ES-I3 (cell line): ENCODE results near the gene KRT71.
"Not testable (repeated sequence)": the region's sequence is repeated elsewhere in the genome, so short reads cannot be mapped to it uniquely, and the experiment has no call there.

Experiments
- H3K36me3 ChIP-seq: 2 replicates; pipeline ENCODE4 v1.6.1; 2013; ENCODE audit warnings: mild to moderate bottlenecking, low read length, control low read depth, moderate library complexity; ENCODE audit not compliant: insufficient read depth
- H3K4me1 ChIP-seq: 2 replicates; pipeline ENCODE4 v1.6.1; 2013; ENCODE audit warnings: mild to moderate bottlenecking, control low read depth, low read length; ENCODE audit not compliant: insufficient read depth
- H3K9ac ChIP-seq: 2 replicates; pipeline ENCODE4 v1.6.1; 2013; ENCODE audit warnings: low read depth, mild to moderate bottlenecking, low read length, moderate library complexity
- H3K9me3 ChIP-seq: 2 replicates; pipeline ENCODE4 v1.6.1; 2013; ENCODE audit warnings: mild to moderate bottlenecking, low read length, moderate library complexity; ENCODE audit not compliant: control insufficient read depth, insufficient read depth

The KRT71 gene

DNA sequence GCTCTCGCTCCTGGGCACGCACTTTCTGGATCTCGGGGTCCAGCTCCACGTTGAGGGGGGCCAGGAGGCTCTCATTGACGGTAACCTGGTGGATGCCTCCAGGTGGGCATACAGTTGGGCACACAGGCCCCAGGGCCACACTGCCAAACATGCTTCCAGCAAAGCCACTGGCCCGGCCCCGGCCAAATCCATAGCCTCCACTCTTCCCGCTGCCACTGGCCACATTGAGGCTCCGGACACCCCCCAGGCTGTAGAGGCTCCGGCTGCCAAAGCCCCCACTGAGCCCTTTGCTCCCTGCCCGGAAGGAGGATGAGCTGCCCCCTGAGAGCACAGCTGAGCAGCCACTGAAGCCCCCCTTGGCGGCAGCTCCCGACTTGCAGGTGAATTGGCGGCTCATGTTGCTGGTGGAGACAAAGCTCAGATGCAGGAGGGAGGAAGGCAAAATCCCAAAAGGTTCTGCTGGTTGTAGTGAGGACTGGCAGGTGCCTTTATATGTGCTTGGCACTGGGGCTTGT lies at the start of gene KRT71:
Gene KRT71 (minus strand): TSS at position 465 of the 515 bp plus-strand sequence. CDS start 68 bp downstream, at position 397.
- Histone ChIP-seq H3K9me3 (no peaks in the 10 kb centered on the region), H3K4me1 (no peaks in the 10 kb centered on the region), H3K9ac (no peak within 1 kb of the TSS), H3K36me3 (no peaks in the 10 kb centered on the region)

DNA sequence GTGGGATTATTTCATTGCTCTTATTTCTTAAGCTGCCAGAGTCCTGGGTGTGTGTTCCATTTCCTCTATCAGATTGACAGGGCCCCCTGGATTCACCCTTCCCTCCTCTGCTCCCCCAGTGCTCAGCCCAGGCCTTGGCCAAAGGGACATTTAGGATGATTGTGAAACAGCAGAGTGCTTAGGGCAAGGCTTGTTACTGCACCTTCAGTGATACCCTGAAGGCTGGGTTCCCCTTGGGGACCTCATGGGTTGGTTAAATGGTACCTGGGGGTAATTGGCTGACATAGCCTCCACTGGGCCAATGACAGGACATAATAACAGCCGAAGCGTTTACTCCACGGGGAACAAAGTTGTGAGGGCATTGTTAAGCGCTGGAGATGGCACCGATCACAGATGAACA lies 49.6 kb upstream of the KRT71 start:
- no peak overlapping the region for H3K9ac ChIP-seq
- no peaks in the 10 kb centered on the region for H3K36me3 ChIP-seq
- no peaks in the 10 kb centered on the region; the same call in 1 of the 2 replicates for H3K9me3 ChIP-seq
- H3K4me1 ChIP-seq, result no peaks in the 10 kb centered on the region

GRCh38 chr12:52601671-52602070 lies 48.7 kb upstream of the KRT71 start:
- H3K4me1 ChIP-seq, result no peaks in the 10 kb centered on the region
- H3K36me3 ChIP-seq, result no peaks in the 10 kb centered on the region
- no peak overlapping the region for H3K9ac ChIP-seq
- H3K9me3 ChIP-seq, result no peaks in the 10 kb centered on the region; the same call in 1 of the 2 replicates

DNA sequence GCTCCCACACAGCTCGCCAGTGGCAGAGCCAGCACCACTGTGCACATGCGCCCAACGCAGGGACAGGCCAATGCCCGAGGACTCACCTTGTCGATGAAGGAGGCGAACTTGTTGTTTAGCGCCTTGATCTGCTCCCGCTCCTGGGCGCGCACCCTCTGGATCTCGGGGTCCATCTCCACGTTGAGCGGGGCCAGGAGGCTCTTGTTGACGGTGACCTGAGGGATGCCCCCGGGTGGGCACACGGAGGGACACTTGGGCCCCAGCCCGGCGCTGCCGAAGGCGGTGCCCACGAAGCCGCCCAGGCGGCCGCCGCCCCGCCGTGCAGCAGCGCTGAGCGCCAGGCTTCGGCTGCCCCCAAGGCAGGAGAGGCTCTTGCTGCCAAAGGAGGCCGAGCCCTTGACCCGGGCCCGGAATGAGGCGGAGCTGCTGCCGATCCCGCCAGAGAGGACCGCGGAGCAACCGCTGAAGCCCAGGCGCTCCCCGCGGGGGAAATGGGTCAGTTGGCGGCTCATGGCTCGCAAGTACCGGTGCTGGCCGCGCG lies 48.1 kb upstream of the KRT71 start, which contains the start of gene KRT72:
Gene KRT72 (minus strand): TSS at position 523 of the 541 bp plus-strand sequence. CDS start 11 bp downstream, at position 512.
- Histone ChIP-seq H3K4me1 (no peaks in the 10 kb centered on the region), H3K9me3 (no peaks in the 10 kb centered on the region; the same call in 1 of the 2 replicates), H3K36me3 (no peaks in the 10 kb centered on the region), H3K9ac (no peak within 1 kb of the TSS)

DNA sequence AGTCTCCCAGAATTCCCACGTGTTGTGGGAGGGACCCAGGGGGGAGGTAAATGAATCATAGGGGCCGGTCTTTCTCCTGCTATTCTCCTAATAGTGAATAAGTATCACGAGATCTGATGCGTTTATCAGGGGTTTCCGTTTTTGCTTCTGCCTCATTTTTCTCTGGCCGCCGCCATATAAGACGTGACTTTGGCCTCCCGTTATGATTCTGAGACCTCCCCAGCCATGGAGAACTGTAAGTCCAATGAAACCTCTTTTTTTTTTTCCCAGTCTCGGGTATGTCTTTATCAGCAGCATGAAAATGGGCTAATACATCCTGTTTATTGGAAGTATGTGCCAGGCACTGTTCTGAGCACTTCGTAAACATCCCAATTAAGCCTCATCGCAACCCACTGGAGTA lies 47.5 kb upstream of the KRT71 start:
- H3K9me3 ChIP-seq, result no peaks in the 10 kb centered on the region; the same call in 1 of the 2 replicates
- H3K4me1 ChIP-seq, result no peaks in the 10 kb centered on the region
- no peaks in the 10 kb centered on the region for H3K36me3 ChIP-seq
- no peak overlapping the region for H3K9ac ChIP-seq

DNA sequence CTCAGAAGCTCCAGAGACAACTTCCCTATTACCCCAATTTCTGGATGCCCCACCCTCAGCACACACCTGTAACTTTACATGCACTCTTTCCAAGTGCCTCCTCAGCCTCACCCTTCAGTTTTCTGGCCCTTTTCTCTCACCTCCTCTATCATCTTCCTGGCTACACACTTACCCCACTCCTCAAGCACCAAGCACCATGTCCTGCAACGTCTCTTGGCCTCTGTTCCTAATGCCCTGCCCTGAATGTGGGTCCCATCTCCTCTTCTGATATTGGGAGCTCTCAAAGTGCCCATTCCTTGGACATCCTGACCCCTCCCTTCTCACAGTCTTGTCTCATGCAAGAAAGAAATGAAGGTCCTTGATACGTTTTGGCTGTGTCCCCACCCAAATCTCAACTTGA lies 47.1 kb upstream of the KRT71 start:
- no peaks in the 10 kb centered on the region; the same call in 1 of the 2 replicates for H3K9me3 ChIP-seq
- H3K36me3 ChIP-seq, result no peaks in the 10 kb centered on the region
- H3K4me1 ChIP-seq, result no peaks in the 10 kb centered on the region

GRCh38 chr12:52598966-52599365 lies 46.0 kb upstream of the KRT71 start:
- no peaks in the 10 kb centered on the region for H3K4me1 ChIP-seq
- H3K9me3 ChIP-seq, result no peaks in the 10 kb centered on the region; the same call in 1 of the 2 replicates
- no peak overlapping the region for H3K9ac ChIP-seq
- H3K36me3 ChIP-seq, result no peaks in the 10 kb centered on the region

More for the DNA sequence above, 47.1 kb upstream of the KRT71 start:
- H3K9ac ChIP-seq, result no peak overlapping the region

- not testable (repeated sequence) for H3K9ac ChIP-seq, H3K36me3 ChIP-seq, H3K9me3 ChIP-seq, H3K4me1 ChIP-seq
Observed at GRCh38 chr12:52594237-52594636, 41.3 kb upstream of the KRT71 start.

DNA sequence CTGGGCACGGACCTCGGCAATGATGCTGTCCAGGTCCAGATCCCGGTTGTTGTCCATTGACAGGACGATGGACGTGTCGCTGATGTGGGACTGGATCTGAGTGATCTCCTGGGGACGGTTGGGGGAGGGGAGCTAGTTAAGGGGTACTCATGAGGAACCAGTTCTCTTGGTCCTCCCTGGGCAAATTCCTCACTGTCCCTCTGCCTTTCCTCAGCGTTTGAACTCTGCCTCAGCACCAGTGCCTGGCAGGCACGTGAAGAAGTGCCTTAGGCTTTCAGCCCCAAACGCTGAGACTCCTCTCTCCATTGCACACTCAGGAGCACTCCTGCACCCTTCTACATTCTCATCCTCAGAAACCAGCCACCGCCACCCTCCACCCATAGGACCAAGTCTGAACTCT lies 38.6 kb upstream of the KRT71 start:
- no peaks in the 10 kb centered on the region for H3K36me3 ChIP-seq
- 0 out of 2 replicates have a peak, but pooled peaks cover 5% of the 10 kb centered on the region for H3K9me3 ChIP-seq
- H3K9ac ChIP-seq, result no peak overlapping the region
- H3K4me1 ChIP-seq, result no peaks in the 10 kb centered on the region

- H3K4me1 ChIP-seq, result no peaks in the 10 kb centered on the region
- H3K36me3 ChIP-seq, result no peaks in the 10 kb centered on the region
- no peak overlapping the region for H3K9ac ChIP-seq
- H3K9me3 ChIP-seq, result 0 out of 2 replicates have a peak, but pooled peaks cover 5% of the 10 kb centered on the region
Observed at GRCh38 chr12:52590021-52590420, 37.1 kb upstream of the KRT71 start.

DNA sequence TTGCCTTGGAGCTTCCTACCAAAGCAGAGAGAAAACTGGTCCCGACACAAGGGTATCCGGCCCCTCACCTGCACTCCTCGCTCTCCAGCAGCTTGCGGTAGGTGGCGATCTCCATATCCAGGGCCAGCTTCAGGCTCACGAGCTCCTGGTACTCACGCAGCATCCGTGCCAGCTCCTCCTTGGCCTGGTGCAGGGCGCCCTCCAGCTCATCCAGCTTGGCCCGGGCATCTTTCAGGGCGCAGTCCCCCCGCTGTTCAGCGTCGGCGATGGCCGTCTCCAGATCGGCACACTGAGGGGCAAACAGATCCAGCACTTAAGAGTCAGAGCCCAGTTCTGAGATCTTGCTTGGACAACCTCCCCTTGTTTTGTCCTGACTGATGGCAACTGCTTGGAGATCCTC lies 34.6 kb upstream of the KRT71 start:
- H3K9ac ChIP-seq, result no peak overlapping the region
- H3K4me1 ChIP-seq, result no peaks in the 10 kb centered on the region
- H3K9me3 ChIP-seq, result 0 out of 2 replicates have a peak, but pooled peaks cover 5% of the 10 kb centered on the region
- no peaks in the 10 kb centered on the region for H3K36me3 ChIP-seq

GRCh38 chr12:52585946-52586345 lies 33.0 kb upstream of the KRT71 start:
- Histone ChIP-seq H3K9ac (no peak overlapping the region), H3K4me1 (no peaks in the 10 kb centered on the region), H3K36me3 (no peaks in the 10 kb centered on the region), H3K9me3 (no peaks in the 10 kb centered on the region)

DNA sequence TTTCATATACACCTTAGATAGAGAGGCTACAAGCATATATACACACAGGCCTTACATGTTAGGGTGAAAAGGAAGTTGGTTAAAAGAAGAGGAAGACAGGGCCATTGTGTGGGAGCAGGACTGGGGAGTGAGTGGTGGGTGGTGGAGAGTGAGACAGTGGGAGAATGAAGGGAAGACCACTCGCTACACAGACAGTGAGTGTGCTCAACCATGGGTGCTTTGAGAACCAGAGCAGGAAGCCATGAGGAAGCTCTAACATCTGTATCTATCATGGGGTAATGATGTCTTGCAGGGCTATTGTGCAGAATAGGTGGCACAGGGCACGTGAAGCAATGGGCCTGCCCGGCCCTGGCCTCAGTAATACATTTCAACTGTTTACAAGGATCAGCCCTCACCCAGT lies 32.1 kb upstream of the KRT71 start:
- H3K9ac ChIP-seq, result no peak overlapping the region

DNA sequence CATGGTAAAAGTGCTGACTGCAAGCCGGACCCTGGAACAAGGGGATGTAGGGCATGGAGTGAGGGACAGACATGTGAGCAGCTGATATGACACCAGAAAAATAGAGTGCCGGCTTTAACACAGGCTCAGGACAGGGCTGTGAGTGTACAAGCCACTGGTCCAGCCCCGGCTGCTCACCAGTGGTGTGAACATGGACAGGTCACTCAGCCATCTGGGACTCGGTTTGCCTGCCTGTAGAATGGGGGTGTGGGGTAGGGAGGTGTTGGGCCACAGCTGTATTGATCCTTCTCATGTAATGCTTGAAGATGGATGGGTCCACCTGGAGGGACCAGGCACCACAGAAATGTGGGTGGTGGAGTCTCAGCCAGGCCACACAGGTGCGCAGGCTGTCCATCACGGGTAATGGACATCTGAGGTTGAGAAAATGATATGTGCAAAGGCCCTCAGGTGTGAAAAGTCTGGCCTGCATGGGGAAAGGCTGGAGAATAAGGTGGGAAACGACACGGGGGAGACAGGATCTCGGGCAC lies 31.3 kb upstream of the KRT71 start:
- H3K9ac ChIP-seq, result no peak overlapping the region
- no peaks in the 10 kb centered on the region for H3K36me3 ChIP-seq
- no peaks in the 10 kb centered on the region for H3K4me1 ChIP-seq
- H3K9me3 ChIP-seq, result no peaks in the 10 kb centered on the region

More for the DNA sequence above, 32.1 kb upstream of the KRT71 start:
- H3K36me3 ChIP-seq, result no peaks in the 10 kb centered on the region
- no peaks in the 10 kb centered on the region for H3K4me1 ChIP-seq
- no peaks in the 10 kb centered on the region for H3K9me3 ChIP-seq

GRCh38 chr12:52582971-52583456 lies 30.1 kb upstream of the KRT71 start:
- Histone ChIP-seq H3K36me3 (no peaks in the 10 kb centered on the region), H3K9ac (no peak overlapping the region), H3K4me1 (no peaks in the 10 kb centered on the region), H3K9me3 (no peaks in the 10 kb centered on the region)
